Measurements from ENCODE around the gene UBXN10. TPM values are rescaled to one million over a fixed set of nuclear protein-coding genes. Genes with fewer than 3 reads are reported as not detected.

Gene UBXN10
- total RNA-seq, 1 donor from 2014 or later: 0.37 TPM

DNA sequence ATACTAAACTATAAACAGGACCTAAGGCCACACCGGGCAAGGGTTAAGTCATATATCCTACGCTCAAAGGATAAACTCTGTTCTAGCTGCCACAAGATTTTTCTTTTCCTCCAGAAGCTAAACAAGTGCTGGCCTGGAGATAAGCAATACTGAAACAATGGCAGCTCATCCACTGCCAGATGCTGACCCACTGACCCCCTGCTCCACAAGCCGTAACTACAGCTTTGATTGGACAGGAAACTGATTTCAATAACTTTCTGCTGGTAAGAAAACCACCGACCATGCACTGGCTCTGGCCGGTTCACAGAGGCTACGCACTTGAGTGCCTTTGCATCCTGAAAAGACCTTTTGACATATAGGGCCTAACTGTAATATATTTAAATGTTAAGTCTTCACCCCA, 51.8 kb downstream of the UBXN10 start:
- TF ChIP-seq EZH2 (IDR thresholded peaks at IDR 0.05) (no peak), EZH2phosphoT487 (IDR thresholded peaks at IDR 0.05) (no peak)
- TF ChIP-seq, protein P1, sequence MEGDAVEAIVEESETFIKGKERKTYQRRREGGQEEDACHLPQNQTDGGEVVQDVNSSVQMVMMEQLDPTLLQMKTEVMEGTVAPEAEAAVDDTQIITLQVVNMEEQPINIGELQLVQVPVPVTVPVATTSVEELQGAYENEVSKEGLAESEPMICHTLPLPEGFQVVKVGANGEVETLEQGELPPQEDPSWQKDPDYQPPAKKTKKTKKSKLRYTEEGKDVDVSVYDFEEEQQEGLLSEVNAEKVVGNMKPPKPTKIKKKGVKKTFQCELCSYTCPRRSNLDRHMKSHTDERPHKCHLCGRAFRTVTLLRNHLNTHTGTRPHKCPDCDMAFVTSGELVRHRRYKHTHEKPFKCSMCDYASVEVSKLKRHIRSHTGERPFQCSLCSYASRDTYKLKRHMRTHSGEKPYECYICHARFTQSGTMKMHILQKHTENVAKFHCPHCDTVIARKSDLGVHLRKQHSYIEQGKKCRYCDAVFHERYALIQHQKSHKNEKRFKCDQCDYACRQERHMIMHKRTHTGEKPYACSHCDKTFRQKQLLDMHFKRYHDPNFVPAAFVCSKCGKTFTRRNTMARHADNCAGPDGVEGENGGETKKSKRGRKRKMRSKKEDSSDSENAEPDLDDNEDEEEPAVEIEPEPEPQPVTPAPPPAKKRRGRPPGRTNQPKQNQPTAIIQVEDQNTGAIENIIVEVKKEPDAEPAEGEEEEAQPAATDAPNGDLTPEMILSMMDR (IDR thresholded peaks at IDR 0.05): no peak
- peaks cover 26% of the 10 kb centered on the region for H3K4me1 Mint-ChIP-seq
- no peaks in the 10 kb centered on the region for H3K9me3 Mint-ChIP-seq
- no peak overlapping the region for H3K4me3 ChIP-seq
- no peaks in the 10 kb centered on the region for H3K27me3 Mint-ChIP-seq (ENCODE audit: insufficient read depth, low read depth)
- DNase-seq (ENCODE audit: low spot score): no peak
- H3K27ac ChIP-seq: no peak overlapping the region
- H3K9me3 ChIP-seq (ENCODE audit: low read depth): no peaks in the 10 kb centered on the region
- no peaks in the 10 kb centered on the region for H3F3A ChIP-seq (ENCODE audit: low read depth)
- H3K27ac Mint-ChIP-seq: no peak overlapping the region
- no peaks in the 10 kb centered on the region for H4K20me1 ChIP-seq (ENCODE audit: low read depth)
- H3K27me3 ChIP-seq: peaks cover 34% of the 10 kb centered on the region
- no peaks in the 10 kb centered on the region for H3K79me2 ChIP-seq (ENCODE audit: low read depth)
- no peak overlapping the region for H2AFZ ChIP-seq (replicated peaks)
- no peak overlapping the region for H3K4me2 ChIP-seq
- no peak overlapping the region for H3K9ac ChIP-seq
- no peaks in the 10 kb centered on the region for H3K36me3 Mint-ChIP-seq
- no peaks in the 10 kb centered on the region for H3K36me3 ChIP-seq
- H3K4me1 ChIP-seq: no peaks in the 10 kb centered on the region
- H3K4me3 Mint-ChIP-seq: no peak overlapping the region

DNA sequence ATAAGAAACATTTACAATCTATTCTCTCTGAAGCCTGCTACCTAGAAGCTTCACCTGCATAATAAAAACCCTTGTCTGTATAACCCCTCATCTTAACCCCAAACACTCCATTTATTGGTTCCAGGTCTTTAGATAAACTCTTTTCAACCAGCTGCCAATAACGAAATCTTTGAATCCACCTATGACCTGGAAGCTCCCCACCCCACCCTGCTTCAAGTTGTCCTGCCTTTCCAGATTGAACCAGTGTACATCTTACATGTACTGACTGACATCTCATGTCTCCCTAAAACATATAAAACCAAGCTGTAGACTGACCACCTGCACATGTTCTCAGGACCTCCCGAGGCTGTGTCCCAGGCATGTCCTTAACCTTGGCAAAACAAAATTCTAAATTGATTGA, 54.1 kb downstream of the UBXN10 start:
- Histone ChIP-seq H3K4me1 (no peaks in the 10 kb centered on the region), H3K9ac (no peak overlapping the region), H3K27me3 (peaks cover 40% of the 10 kb centered on the region), H3K36me3 (no peaks in the 10 kb centered on the region), H3K9me3 (ENCODE audit: low read depth) (no peaks in the 10 kb centered on the region), H3K4me3 (no peak overlapping the region), H3K4me2 (no peak overlapping the region), H3K79me2 (ENCODE audit: low read depth) (no peaks in the 10 kb centered on the region), H2AFZ (replicated peaks) (no peak overlapping the region), H4K20me1 (ENCODE audit: low read depth) (no peaks in the 10 kb centered on the region), H3K27ac (no peak overlapping the region), H3F3A (ENCODE audit: low read depth) (no peaks in the 10 kb centered on the region)
- H3K4me1 Mint-ChIP-seq: peaks cover 18% of the 10 kb centered on the region
- DNase-seq (ENCODE audit: low spot score): no peak
- H3K36me3 Mint-ChIP-seq: no peaks in the 10 kb centered on the region
- peaks cover 2% of the 10 kb centered on the region for H3K27me3 Mint-ChIP-seq (ENCODE audit: insufficient read depth, low read depth)
- H3K9me3 Mint-ChIP-seq: no peaks in the 10 kb centered on the region
- no peak for TF ChIP-seq EZH2phosphoT487 (IDR thresholded peaks at IDR 0.05)
- peak overlapping the region; percentile 4 for H3K4me3 Mint-ChIP-seq
- no peak overlapping the region for H3K27ac Mint-ChIP-seq

GRCh38 chr1:20242890-20243479, 57.1 kb downstream of the UBXN10 start:
- H3K9ac ChIP-seq: no peak overlapping the region
- no peaks in the 10 kb centered on the region for H3K36me3 Mint-ChIP-seq
- no peaks in the 10 kb centered on the region for H4K20me1 ChIP-seq (ENCODE audit: low read depth)
- no peak overlapping the region for H3K4me3 Mint-ChIP-seq
- no peaks in the 10 kb centered on the region for H3K9me3 Mint-ChIP-seq
- no peak for DNase-seq (ENCODE audit: low spot score)
- no peaks in the 10 kb centered on the region for H3K79me2 ChIP-seq (ENCODE audit: low read depth)
- H3K9me3 ChIP-seq (ENCODE audit: low read depth): no peaks in the 10 kb centered on the region
- peaks cover 40% of the 10 kb centered on the region for H3K27me3 ChIP-seq
- no peak overlapping the region for H3K27ac ChIP-seq
- H3K4me2 ChIP-seq: no peak overlapping the region
- peaks cover 2% of the 10 kb centered on the region for H3K4me1 Mint-ChIP-seq
- H3K4me3 ChIP-seq: no peak overlapping the region
- H2AFZ ChIP-seq (replicated peaks): no peak overlapping the region
- peaks cover 7% of the 10 kb centered on the region for H3K27me3 Mint-ChIP-seq (ENCODE audit: insufficient read depth, low read depth)
- no peaks in the 10 kb centered on the region for H3K36me3 ChIP-seq
- H3K27ac Mint-ChIP-seq: no peak overlapping the region
- TF ChIP-seq, protein P1 (IDR thresholded peaks at IDR 0.05): peak; percentile 11
- TF ChIP-seq EZH2phosphoT487 (IDR thresholded peaks at IDR 0.05) (no peak), EZH2 (IDR thresholded peaks at IDR 0.05) (no peak)
- no peaks in the 10 kb centered on the region for H3K4me1 ChIP-seq
- H3F3A ChIP-seq (ENCODE audit: low read depth): no peaks in the 10 kb centered on the region

Other genes with a start within 250 kb of the UBXN10 start
- not detected in 2 replicates for gene PLA2G2A, start 206.5 kb upstream of the UBXN10 start, total RNA-seq (ENCODE audit: low replicate concordance)
- gene PLA2G5, start 115.9 kb upstream of the UBXN10 start, total RNA-seq (ENCODE audit: low replicate concordance): not detected in 2 replicates
- not detected in 2 replicates for gene PLA2G2D, start 66.6 kb upstream of the UBXN10 start, total RNA-seq (ENCODE audit: low replicate concordance)
- not detected in 2 replicates for gene PLA2G2F, start 46.8 kb upstream of the UBXN10 start, total RNA-seq (ENCODE audit: low replicate concordance)
- gene PLA2G2C, start 422 bp downstream of the UBXN10 start, total RNA-seq (ENCODE audit: low replicate concordance): not detected in 2 replicates
- not detected in 2 replicates for gene VWA5B1, start 104.8 kb downstream of the UBXN10 start, total RNA-seq (ENCODE audit: low replicate concordance)

All from neural progenitor cell (in vitro differentiated cells).